Fibroblast of the aortic adventitia (primary cell): Measurements from ENCODE around the gene FAM153A. TPM values are rescaled to one million over a fixed set of nuclear protein-coding genes. Genes with fewer than 3 reads are reported as not detected.
"Not testable (repeated sequence)": the region's sequence is repeated elsewhere in the genome, so short reads cannot be mapped to it uniquely, and the experiment has no call there.

Experiments
- DNase-seq: peaks from one replicate; pipeline ENCODE4 v3.0.0-alpha.2; 2010; ENCODE audit warnings: low read depth
- H3K4me3 ChIP-seq: 2 replicates; pipeline ENCODE4 v1.5.1; 2011; ENCODE audit warnings: low read depth, mild to moderate bottlenecking, control low read depth, low read length, moderate library complexity
- total RNA-seq: library from RNA; depleted of rRNA; stranded (reverse); fragments of >200 nt; gene quantifications from 2 replicates; pipeline ENCODE4 v1.2.3, GENCODE V29; 2012; ENCODE audit warnings: low replicate concordance

The FAM153A gene
- not detected in 2 replicates for total RNA-seq

DNA sequence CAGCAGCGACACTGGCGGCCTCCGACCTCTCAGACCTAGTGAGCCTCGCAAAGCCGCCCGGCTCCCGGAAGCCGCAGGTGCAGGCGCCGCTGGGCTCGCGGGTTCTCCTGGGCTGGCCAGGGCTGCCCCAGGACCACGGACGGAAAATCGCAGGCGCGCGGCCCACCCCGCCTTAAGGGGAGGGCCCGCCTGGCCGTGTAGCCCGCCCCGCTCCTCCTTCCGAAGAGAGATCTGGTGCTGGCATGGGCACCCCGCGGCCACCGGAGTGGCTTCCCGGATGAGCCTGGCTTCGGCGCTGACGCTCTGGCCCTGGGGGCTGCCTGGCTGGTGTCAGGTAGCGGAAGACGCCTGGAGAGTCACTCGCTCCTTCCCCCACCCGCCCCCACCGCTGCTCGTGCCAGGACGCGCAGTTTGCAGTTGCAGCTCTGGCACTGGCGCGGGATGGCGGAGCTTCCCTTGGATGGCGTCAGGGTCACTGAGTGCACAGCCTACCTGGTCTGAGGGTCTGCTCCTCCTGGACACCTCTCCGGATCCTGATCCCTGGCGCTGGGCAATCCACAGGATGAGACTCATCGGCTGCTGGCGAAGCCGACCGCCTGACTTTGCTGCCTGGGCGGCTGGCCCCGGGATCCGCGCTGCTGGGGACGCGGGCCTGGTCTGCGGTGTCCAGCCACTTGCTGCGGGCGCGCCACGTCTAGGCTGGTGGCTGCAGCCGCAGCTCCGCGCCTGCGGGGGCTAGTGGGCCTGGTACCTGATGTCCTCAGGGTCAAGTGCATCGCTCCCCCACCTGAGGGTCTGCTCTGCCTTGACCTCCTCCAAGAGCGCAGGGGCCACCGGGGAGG, at the start of gene FAM153A:
TSS of gene FAM153A (minus strand) at position 108 of the 842 bp plus-strand sequence.
- H3K4me3 ChIP-seq, DNase-seq: not testable (repeated sequence)

DNA sequence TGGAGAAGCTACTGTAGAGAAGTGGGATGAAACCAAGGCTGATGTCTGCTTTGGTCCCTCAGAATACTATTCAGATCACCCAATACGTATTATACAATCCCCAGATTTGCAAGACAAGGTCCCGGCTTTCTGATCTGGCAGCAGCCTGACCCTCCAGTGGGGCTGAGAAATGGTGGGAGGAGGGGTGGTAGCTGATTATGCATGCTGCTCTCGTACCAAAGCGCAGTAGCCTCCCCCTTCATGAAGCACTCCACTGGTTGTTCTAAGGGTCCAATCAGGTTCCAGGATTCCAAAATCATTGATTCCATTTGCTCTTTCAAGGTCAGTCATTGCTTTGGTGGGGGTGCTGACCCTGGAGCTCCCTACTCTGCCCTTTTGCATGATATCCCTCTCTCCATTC, 49.6 kb upstream of the FAM153A start:
- not testable (repeated sequence) for H3K4me3 ChIP-seq, DNase-seq

DNA sequence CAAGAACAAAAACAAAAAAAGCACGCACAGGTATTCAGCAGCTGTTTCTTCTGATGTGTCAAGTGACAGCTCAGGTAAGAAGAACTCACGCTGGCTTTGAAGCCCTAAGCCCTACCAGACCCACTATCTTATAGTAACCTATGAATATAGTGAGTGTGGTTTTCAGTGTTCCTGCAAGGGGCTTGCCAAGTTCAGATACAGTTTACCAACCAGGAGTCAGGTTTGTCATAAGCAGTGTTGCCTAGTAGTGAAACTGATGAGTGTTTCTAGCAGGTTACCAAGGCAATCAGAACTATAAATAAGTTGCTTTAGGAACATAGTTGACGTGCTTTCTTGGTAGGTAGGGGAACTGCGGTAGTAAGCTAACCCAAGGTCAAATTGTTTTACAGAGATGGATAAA, 43.4 kb upstream of the FAM153A start:
- not testable (repeated sequence) for H3K4me3 ChIP-seq, DNase-seq

DNA sequence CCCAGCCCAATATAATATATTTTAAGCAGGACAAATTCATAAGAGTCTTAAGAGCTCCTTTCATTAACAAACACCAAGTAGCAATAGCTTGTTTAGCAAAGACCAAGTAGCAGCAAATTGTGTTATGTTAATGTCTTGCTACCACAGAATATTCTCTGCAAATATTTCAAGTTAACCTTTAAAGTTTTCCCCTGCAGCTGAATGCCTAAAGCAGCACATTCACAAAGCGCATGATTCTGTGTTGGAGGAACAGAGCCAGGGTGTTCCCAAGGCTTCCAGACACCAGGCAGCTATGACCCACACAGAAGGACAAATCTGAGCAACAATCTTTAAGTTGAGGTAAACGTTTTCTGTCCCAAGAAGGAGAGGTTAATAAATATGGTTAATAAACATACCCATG, 42.1 kb upstream of the FAM153A start:
- H3K4me3 ChIP-seq, DNase-seq: not testable (repeated sequence)

DNA sequence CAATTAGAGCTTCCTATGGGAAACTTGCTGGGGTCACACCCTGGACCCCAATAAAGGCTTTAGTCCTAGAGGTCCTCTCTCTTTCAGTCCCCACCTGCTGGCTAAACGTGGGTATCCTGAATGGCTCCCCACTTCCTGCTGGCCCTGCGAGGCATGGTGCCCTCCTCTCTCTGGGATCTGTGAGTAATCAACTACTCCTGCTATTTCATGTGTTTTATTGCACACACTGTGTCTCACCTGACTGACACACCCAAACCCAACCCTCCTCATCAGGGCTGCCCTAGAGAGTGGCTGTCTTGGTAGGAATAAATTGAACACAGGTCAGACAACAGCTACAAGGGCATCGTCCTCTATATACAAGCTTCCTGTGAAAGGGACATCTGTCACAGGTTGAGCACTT, 39.8 kb upstream of the FAM153A start:
- not testable (repeated sequence) for H3K4me3 ChIP-seq, DNase-seq

DNA sequence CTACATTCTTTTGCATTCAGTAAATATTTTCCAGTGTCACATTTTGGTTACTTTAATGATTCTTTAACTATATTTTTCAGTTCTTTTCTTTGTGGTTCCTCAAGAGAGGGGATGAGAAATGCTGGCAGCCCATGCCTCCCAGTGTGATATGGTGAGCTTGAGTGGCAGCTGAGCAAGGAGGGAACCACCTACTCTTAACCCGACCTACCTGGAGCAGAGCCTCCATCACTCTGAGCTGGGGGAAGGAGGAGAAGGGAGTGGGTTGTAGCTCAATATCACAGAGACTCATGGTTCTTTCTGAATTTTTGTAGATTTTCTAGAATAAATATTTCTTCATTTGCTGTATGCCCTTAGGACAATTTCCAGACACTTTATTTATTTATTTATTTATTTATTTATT, 37.0 kb upstream of the FAM153A start:
- not testable (repeated sequence) for DNase-seq, H3K4me3 ChIP-seq

DNA sequence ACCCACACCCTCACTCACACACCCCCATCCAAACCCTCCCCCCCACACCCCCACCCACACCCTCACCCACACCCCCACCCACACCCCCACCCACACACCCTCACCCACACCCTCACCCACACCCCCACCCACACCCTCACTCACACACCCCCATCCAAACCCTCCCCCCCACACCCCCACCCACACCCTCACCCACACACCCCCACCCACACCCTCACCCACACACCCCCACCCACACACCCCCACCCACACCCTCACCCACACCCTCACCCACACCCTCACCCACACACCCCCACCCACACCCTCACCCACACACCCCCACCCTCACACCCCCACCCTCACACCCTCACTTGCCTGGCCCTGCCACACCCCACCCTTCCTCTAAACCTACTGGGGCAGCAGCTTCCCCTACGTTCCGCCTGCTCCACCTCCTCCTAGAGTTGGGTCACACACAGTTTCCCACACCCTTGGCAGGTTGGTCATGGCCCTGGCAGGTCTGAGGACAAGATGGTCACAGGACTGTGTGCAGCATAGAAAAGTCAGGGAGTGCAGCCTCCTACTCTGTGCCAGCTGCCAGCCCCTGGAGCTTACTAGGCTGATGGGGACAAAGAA, 30.2 kb upstream of the FAM153A start:
- H3K4me3 ChIP-seq, DNase-seq: not testable (repeated sequence)

DNA sequence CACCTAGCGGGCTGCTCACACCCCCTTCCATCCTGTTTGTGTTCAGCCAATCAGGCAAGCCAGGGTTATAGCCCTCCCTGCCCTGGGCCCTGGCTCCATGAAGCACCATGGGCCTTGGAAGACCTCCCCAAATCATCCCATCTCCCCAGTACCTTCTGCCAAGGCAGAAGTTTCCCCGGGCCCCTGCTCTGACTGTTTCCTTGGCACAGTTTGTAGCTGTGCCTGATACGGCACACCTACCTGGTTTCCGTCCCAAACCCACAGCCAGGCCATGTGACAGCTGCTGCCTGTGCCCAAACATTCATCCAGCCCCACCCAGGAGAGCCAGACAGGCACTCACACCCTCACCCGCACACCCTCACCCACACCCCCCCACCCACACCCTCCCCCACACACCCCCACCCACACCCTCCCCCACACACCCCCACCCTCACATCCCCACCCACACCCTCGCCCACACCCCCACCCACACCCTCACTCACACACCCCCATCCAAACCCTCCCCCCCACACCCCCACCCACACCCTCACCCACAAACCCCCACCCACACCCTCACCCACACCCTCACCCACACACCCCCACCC, 29.6 kb upstream of the FAM153A start:
- DNase-seq, H3K4me3 ChIP-seq: not testable (repeated sequence)

DNA sequence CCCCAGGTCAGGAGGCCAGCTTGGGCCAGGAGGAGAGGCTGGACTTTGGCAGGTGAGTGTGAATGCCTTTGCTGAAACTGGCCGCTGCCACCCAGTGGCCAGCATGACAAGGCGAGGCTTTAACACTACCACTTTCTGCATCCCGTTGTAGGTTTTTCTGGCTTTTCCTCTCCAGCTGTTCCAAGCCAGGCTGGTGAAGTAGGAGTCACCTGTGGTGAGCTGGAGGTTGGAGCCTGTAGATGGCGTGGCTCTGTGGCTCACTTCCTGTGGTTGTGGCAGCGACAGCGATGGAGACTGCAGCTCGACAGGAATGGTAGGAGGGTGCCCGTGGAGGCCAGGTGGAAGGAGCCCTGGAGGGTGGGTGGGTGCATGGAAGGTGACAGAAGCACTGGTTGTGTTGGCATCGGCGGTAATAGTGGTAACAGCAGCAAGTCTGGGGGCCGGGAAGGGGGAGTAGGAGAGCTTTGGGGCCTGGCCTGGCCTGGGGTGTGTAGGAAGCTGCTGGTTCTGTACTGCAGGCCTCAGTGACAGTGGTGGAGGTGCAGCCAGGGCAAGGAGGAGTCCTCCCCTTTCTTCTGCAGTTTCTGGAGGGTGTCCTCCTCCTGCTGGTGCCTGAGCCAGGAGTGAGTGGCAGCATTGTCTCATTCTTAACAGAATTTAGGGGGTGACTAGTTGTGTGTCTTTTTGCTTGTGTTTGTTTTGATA, 26.7 kb upstream of the FAM153A start:
- H3K4me3 ChIP-seq, DNase-seq: not testable (repeated sequence)

DNA sequence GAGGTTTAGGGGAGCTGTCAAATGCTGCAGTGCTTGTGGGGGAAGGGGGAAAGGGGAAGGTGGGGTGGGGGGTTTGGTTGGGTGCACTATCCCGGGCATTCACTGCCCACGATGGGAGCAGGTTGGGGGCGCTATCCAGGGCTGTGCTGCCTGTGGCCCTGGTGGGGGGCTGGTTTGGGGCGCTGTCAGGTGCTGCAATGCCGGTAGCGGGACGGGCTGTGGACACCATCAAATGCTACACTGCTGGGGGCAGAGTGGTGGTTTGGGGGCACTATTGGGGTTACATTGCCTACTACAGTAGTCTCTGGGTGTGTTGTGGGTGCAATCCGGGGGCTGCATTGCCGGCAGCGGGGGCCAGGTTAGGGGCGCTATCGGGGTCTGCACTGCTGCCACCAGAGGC, 25.7 kb upstream of the FAM153A start:
- DNase-seq, H3K4me3 ChIP-seq: not testable (repeated sequence)

DNA sequence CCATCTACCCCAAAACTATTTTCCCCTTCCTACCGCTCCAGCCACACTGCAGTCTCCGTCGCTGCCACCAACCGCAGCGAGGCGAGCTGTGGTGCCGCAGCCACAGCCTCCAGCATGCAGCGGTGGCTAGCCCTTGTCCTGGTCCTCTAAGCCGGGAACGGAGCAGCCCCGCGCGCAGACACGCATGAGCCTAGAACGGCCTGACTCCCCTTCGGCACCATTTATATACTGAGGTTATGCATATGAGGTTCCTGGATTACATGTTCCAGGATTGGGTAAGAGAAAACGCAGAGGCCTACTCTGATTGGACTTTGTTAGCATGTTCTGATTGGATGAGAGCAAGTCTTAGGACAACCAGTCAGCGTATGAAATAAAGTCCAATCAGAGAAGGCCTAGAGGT, 24.6 kb upstream of the FAM153A start:
- not testable (repeated sequence) for DNase-seq, H3K4me3 ChIP-seq

DNA sequence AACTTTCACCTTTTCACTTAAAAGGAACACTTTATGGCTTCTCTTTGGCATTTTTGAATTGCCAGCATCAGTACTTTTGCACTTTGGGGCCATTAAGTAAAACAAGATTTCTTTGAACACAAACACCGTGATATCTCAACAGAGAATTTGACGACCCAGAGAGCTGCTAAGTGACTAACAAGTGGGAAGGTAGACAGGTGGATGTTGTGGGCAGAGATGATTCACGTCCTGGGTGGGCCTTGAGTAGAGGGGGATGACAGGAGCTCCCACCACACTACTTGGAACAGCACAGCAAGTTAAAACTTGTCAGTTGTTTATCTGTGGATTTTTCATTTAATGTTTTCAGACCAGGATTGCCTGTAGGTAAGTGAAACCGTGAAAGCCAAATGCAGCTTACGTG, 18.7 kb upstream of the FAM153A start:
- not testable (repeated sequence) for H3K4me3 ChIP-seq, DNase-seq

DNA sequence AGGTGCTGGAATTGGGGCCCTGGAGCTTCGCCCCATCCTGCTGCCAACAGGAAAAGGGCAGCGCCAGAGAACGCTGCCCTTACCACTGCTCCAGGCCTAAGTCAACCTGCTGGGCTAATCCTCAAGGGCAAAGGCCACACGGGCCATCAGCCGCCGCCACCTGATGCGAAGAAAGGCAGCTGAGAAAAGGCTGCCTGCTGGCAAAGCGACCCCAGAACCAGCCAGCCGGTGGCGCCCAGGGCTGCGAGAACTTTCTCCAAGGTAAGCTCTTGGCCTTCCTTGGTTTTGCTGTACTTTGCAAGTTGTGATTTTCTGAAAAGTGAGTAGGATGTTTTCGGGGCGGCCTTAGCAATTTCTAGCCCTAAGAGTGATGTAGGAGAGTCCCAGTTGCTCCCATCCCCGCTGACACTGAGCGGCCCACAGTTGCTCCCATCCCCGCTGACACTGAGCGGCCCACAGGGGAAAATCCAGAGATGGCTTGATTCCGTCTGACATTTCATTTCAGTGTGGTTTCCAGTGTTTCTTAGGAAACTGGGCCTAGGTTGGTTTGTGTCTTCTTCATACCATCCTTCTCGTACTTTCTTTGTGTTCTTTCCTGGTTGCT, 15.6 kb upstream of the FAM153A start:
- not testable (repeated sequence) for H3K4me3 ChIP-seq, DNase-seq

DNA sequence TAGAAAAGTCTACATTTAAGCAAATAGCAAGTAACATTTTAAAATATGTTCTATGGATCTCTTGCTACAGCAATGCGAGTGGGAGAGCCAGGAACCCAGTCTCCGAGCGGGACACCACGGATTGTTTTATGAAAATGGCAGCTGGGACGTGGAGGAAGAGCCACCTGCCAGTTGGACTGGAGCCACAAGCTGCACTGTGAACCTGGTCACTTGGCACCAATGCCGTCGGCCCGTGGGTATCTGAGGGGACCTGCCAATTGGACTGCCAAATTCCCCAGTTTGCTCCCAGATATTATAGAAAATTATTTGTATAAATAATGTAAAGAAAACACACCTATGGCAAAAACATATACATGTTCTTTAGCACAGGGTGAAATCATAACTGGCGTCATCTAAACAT, 10.6 kb upstream of the FAM153A start:
- DNase-seq, H3K4me3 ChIP-seq: not testable (repeated sequence)

DNA sequence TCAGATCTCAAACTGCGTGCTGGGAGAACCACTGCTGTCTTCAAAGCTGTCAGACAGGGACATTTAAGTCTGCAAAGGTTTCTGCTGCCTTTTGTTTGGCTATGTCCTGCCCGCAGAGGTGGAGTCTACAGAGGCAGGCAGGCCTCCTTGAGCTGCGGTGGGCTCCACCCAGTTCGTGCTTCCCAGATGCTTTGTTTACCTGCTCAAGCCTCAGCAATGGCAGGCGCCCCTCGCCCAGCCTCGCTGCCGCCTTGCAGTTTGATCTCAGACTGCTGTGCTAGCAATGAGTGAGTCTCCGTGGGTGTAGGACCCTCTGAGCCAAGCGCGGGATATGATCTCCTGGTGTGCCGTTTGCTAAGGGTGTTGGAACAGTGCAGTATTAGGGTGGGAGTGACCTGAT, 8.9 kb upstream of the FAM153A start:
- DNase-seq, H3K4me3 ChIP-seq: not testable (repeated sequence)

DNA sequence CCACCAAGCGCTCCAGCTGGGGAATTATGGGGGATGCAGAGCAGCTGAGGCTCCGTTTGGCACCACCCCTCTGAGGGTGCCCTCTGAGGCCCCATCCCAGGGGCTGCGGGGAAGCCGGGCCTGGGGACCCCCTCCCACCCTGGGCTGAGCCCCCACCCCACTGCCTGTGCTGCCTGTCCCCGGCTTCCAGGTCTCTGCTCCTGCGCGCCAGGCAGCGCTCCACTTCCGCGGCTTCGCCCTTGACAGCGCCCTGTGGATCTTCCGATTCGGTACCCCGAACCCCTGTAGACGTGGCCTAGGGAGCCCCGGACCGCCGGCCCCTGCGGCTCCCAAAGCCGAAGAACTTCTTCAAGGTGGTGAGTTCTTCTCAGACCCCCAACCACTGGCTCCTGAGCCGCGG, 530 bp downstream of the FAM153A start:
- H3K4me3 ChIP-seq, DNase-seq: not testable (repeated sequence)

DNA sequence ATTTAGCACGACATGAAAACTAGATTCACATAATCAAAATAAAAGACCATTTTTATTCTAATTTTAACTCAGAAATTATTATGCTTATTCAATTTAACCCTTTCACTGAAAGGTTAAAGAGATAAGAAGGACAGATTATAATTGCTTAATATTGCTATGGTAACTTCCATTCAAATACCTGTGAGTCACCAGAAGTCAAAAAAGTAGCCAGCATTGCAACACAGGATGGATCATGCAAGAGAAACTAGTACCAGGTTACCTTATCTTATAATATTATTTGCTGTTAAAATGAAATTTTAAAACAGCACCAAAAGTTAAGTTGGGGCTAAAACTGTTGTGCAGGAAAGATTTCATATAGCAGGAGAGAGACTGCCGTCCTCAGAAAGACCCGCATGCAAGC, 11.5 kb downstream of the FAM153A start:
- H3K4me3 ChIP-seq = not testable (repeated sequence)
- peak; percentile 7 for DNase-seq

DNA sequence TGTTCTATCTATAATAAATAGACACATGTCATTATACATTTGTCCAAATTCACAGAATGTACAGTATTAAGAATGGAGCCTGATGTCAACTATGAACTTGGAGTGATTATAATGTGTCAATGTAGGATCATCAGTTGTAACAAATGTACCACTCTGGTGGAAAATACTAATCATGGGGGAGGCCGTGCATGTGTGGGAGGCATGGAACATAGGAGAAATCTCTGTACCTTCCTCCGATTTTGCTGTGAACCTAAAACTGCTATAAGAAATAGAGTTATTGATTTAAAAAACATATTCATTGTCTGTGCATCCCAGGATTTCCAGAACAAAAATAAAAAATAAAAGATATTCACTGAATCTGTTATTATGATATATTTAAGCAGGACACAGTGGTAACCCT, 12.1 kb downstream of the FAM153A start:
- not testable (repeated sequence) for DNase-seq, H3K4me3 ChIP-seq
